HFFc6 (cell line): Measurements from ENCODE around the gene TMEM255A. TPM values are rescaled to one million over a fixed set of nuclear protein-coding genes. Genes with fewer than 3 reads are reported as not detected.

Experiments used
- DNase-seq: peaks from one replicate; pipeline ENCODE4 v3.0.0-alpha.2; 2018
- H3K27ac Mint-ChIP-seq: 2 replicates; pipeline ENCODE4 v1.8.0; 2020; ENCODE audit warnings: mild to moderate bottlenecking, mixed read lengths
- H3K27me3 Mint-ChIP-seq: 2 replicates; pipeline ENCODE4 v1.8.0; 2021; ENCODE audit warnings: mild to moderate bottlenecking, moderate library complexity, mixed read lengths; ENCODE audit not compliant: insufficient read depth
- H3K36me3 Mint-ChIP-seq: 2 replicates; pipeline ENCODE4 v1.8.0; 2021; ENCODE audit warnings: low read depth, mixed read lengths
- H3K4me1 Mint-ChIP-seq: 2 replicates; pipeline ENCODE4 v1.8.0; 2020; ENCODE audit warnings: low read depth, mixed read lengths
- H3K4me3 Mint-ChIP-seq: 2 replicates; pipeline ENCODE4 v1.8.0; 2020; ENCODE audit warnings: mild to moderate bottlenecking, moderate library complexity, mixed read lengths
- H3K9me3 Mint-ChIP-seq: 2 replicates; pipeline ENCODE4 v1.8.0; 2020; ENCODE audit warnings: mild to moderate bottlenecking, mixed read lengths
- total RNA-seq, 6 experiments: library from RNA; stranded (reverse); fragmentation: NEBNext Ultra II Directional; extraction: Animal tissue kit (Norgen Biotek cat#: 25700); gene quantifications; 2 replicates in 1 of 6; 3 replicates in 5 of 6; pipeline ENCODE4 v1.2.3, GENCODE V29; 2021
- TF ChIP-seq, protein P1 (sequence below): fragments of 200-600 bp; sonication (generic); IDR thresholded peaks from 2 replicates; pipeline ENCODE4 v1.5.0; 2021; ENCODE audit warnings: antibody characterized with exemption, mild to moderate bottlenecking

Gene TMEM255A
- total RNA-seq, 6 experiments from 2014 or later: 0.20 to 0.56 (median 0.33) TPM; not detected in 2

GRCh38 chrX:120336899-120337298 lies 25.6 kb upstream of the TMEM255A start:
- no peak for DNase-seq
- no peaks in the 10 kb centered on the region for H3K36me3 Mint-ChIP-seq
- no peak overlapping the region for H3K27ac Mint-ChIP-seq
- H3K9me3 Mint-ChIP-seq: no peaks in the 10 kb centered on the region
- TF ChIP-seq, protein P1, sequence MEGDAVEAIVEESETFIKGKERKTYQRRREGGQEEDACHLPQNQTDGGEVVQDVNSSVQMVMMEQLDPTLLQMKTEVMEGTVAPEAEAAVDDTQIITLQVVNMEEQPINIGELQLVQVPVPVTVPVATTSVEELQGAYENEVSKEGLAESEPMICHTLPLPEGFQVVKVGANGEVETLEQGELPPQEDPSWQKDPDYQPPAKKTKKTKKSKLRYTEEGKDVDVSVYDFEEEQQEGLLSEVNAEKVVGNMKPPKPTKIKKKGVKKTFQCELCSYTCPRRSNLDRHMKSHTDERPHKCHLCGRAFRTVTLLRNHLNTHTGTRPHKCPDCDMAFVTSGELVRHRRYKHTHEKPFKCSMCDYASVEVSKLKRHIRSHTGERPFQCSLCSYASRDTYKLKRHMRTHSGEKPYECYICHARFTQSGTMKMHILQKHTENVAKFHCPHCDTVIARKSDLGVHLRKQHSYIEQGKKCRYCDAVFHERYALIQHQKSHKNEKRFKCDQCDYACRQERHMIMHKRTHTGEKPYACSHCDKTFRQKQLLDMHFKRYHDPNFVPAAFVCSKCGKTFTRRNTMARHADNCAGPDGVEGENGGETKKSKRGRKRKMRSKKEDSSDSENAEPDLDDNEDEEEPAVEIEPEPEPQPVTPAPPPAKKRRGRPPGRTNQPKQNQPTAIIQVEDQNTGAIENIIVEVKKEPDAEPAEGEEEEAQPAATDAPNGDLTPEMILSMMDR: no peak
- H3K27me3 Mint-ChIP-seq: peaks cover 1% of the 10 kb centered on the region; the same call in 1 of the 2 replicates
- H3K4me3 Mint-ChIP-seq: no peak overlapping the region
- no peaks in the 10 kb centered on the region for H3K4me1 Mint-ChIP-seq

DNA sequence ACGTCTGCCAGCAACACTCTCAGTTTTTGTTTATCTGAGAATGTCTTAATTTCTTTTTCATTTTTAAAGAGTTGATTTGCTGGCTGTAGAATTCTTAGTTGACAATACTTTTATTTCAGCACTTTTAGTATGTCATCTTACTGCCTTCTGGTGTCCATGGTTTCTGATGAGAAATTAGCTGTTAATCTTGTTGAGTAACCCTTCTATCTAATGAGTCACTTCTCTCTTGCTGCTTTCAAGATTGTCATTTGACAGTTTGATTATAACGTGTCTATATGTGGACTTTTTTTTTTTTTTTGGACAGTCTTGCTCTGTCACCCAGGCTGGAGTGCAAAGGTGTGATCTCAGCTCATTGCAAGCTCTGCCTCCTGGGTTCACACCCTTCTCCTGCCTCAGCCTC lies 24.0 kb upstream of the TMEM255A start:
- Mint-ChIP-seq H3K27ac (no peak overlapping the region), H3K4me3 (no peak overlapping the region), H3K27me3 (peaks cover 1% of the 10 kb centered on the region; the same call in 1 of the 2 replicates), H3K4me1 (no peaks in the 10 kb centered on the region), H3K9me3 (no peaks in the 10 kb centered on the region), H3K36me3 (no peaks in the 10 kb centered on the region)
- DNase-seq: no peak
- TF ChIP-seq, protein P1: no peak

DNA sequence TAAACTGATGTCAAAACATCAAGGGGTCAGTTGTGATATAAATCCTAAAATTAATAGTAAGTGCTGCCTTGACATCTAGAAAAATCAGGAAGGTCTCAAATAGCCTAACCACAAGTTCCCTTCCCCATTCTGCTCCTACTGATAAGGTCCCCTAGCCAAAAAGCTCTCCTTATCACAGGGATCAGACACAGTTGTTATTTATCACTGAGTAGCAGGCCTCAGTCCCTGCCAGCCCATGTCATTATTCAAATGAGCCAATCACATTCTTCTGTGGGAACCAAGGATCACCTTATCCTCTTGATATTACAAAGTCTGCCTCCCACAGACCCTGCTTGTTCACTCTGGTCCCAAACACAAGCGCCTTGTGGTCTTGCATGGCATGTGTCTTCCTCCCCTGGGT lies 23.3 kb upstream of the TMEM255A start:
- Mint-ChIP-seq H3K4me1 (no peaks in the 10 kb centered on the region), H3K9me3 (no peaks in the 10 kb centered on the region), H3K27me3 (peaks cover 1% of the 10 kb centered on the region; the same call in 1 of the 2 replicates), H3K36me3 (no peaks in the 10 kb centered on the region), H3K4me3 (no peak overlapping the region), H3K27ac (no peak overlapping the region)
- no peak for DNase-seq
- TF ChIP-seq, protein P1: no peak

GRCh38 chrX:120334151-120334550 lies 22.9 kb upstream of the TMEM255A start:
- no peak overlapping the region for H3K4me3 Mint-ChIP-seq
- no peaks in the 10 kb centered on the region for H3K4me1 Mint-ChIP-seq
- H3K27ac Mint-ChIP-seq: no peak overlapping the region
- no peak for DNase-seq
- H3K36me3 Mint-ChIP-seq: no peaks in the 10 kb centered on the region
- H3K9me3 Mint-ChIP-seq: no peaks in the 10 kb centered on the region
- TF ChIP-seq, protein P1: no peak
- H3K27me3 Mint-ChIP-seq: peaks cover 1% of the 10 kb centered on the region; the same call in 1 of the 2 replicates

DNA sequence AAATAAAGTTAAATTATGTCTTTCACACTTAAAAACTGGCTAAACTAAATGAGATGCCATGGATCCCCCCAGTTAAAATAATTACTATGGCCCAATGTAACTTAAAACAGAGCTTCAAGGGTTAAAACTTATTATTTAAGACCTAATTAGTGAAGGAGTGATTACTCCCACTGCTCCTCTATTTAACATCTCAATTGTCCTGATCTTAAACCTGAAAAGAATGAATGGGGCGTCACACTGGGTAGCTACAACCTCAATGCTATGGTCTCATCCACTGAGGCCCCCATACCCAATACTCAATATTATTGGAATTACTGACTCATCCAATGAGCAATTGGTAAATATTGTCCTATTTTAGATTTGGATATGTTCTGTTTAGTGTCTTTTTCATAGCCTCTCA lies 21.1 kb upstream of the TMEM255A start:
- Mint-ChIP-seq H3K27me3 (peaks cover 1% of the 10 kb centered on the region; the same call in 1 of the 2 replicates), H3K4me3 (no peak overlapping the region), H3K4me1 (no peaks in the 10 kb centered on the region), H3K9me3 (no peaks in the 10 kb centered on the region), H3K36me3 (no peaks in the 10 kb centered on the region), H3K27ac (no peak overlapping the region)
- DNase-seq: no peak
- TF ChIP-seq, protein P1: no peak

- no peak overlapping the region for H3K27ac Mint-ChIP-seq
- no peak for DNase-seq
- no peaks in the 10 kb centered on the region for H3K36me3 Mint-ChIP-seq
- H3K27me3 Mint-ChIP-seq: peaks cover 1% of the 10 kb centered on the region; the same call in 1 of the 2 replicates
- H3K9me3 Mint-ChIP-seq: no peaks in the 10 kb centered on the region
- no peaks in the 10 kb centered on the region for H3K4me1 Mint-ChIP-seq
- TF ChIP-seq, protein P1: no peak
- H3K4me3 Mint-ChIP-seq: no peak overlapping the region
Measured at GRCh38 chrX:120331116-120331515, 19.9 kb upstream of the TMEM255A start.
